Dermis microvascular lymphatic vessel endothelial cell (primary cell): ENCODE results near the gene FAM227B. TPM values are rescaled to one million over a fixed set of nuclear protein-coding genes. Genes with fewer than 3 reads are reported as not detected.
A peak's percentile ranks its signal among the peaks of the same experiment; 100 is the strongest.
"Not testable (repeated sequence)": the region's sequence is repeated elsewhere in the genome, so short reads cannot be mapped to it uniquely, and the experiment has no call there.

Experiments
- DNase-seq, 2 donors: peaks; one replicate each; pipeline versions ENCODE4 v3.0.0 to v3.0.0-alpha.2; 2010; ENCODE audit warnings: low read depth in 2 of 2
- total RNA-seq: library from RNA; depleted of rRNA; stranded (reverse); fragments of >200 nt; gene quantifications from 2 replicates; pipeline ENCODE4 v1.2.1, GENCODE V29; 2014

FAM227B gene
- total RNA-seq, 1 donor from 2014 or later: 3.1 TPM

- DNase-seq: no peak
Observed at GRCh38 chr15:49494842-49495241, 125.8 kb downstream of the FAM227B start.

- no peak for DNase-seq
Observed at GRCh38 chr15:49492830-49493229, 127.8 kb downstream of the FAM227B start.

- DNase-seq: no peak
Observed at GRCh38 chr15:49492151-49492550, 128.5 kb downstream of the FAM227B start.

- DNase-seq: no peak
Observed at GRCh38 chr15:49490966-49491365, 129.7 kb downstream of the FAM227B start.

- not testable (repeated sequence) for DNase-seq
Observed at GRCh38 chr15:49485401-49485800, 135.2 kb downstream of the FAM227B start.

- DNase-seq: not testable (repeated sequence)
Observed at GRCh38 chr15:49478982-49479381, 141.6 kb downstream of the FAM227B start.

- DNase-seq: not testable (repeated sequence)
Observed at GRCh38 chr15:49478021-49478420, 142.6 kb downstream of the FAM227B start.

GRCh38 chr15:49473031-49473430, 147.6 kb downstream of the FAM227B start:
- DNase-seq: no peak

- no peak for DNase-seq
Observed at GRCh38 chr15:49472338-49472737, 148.3 kb downstream of the FAM227B start.

- no peak for DNase-seq
Observed at GRCh38 chr15:49471733-49472132, 148.9 kb downstream of the FAM227B start.

- DNase-seq: peak; percentile 1 to 14
Observed at GRCh38 chr15:49471248-49471647, 149.4 kb downstream of the FAM227B start.

- DNase-seq: no peak
Observed at GRCh38 chr15:49468481-49468839, 152.2 kb downstream of the FAM227B start.

- no peak for DNase-seq
Observed at GRCh38 chr15:49467746-49468480, 152.7 kb downstream of the FAM227B start.

GRCh38 chr15:49466119-49466518, 154.5 kb downstream of the FAM227B start:
- no peak for DNase-seq

- DNase-seq: no peak
Observed at GRCh38 chr15:49464522-49464921, 156.1 kb downstream of the FAM227B start.

- no peak for DNase-seq
Observed at GRCh38 chr15:49462232-49462844, 158.3 kb downstream of the FAM227B start.

GRCh38 chr15:49460411-49460941, 160.1 kb downstream of the FAM227B start:
- DNase-seq: no peak

- no peak for DNase-seq
Observed at GRCh38 chr15:49458145-49458544, 162.5 kb downstream of the FAM227B start.

GRCh38 chr15:49456166-49456565, 164.5 kb downstream of the FAM227B start:
- no peak for DNase-seq

- DNase-seq: no peak
Observed at GRCh38 chr15:49452595-49452994, 168.0 kb downstream of the FAM227B start.

GRCh38 chr15:49441816-49442215, 178.8 kb downstream of the FAM227B start:
- no peak for DNase-seq

GRCh38 chr15:49441356-49441755, 179.3 kb downstream of the FAM227B start:
- no peak for DNase-seq
